ENCODE results near the gene AGAP3.

AGAP3 gene

DNA sequence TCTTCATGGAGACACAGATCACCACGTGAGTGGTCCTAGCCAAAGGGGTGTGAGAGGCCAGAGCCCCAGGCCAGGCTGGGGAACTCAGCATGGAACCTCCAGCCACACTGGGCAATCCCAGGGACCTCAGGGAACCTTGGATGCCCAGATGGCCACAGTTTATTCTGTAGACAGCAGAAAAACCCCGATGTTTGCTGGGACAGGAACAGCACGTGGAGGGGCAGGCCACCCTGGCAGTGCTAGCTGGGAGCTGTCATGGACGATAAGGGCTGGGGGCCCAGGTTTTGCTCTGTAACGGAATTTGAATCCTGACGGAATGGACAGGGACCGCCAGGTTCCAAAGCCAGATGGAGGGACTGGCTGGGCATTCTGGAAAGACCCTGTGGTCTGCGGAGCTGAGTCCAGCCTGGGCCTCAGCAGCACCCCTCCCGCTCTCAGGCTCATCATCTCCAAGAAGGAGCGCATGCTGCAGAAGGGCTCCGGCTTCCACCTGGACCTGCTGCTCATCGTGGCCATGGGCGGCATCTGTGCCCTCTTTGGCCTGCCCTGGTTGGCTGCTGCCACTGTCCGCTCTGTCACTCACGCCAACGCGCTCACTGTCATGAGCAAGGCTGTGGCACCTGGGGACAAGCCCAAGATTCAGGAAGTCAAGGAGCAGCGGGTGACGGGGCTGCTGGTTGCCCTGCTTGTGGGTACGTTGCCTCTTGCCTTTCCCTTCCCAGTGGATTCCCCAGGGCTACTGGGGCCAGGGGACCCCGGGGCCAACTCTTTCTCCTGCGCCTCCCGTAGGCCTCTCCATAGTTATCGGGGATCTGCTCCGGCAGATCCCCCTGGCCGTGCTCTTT, 11.2 kb upstream of the AGAP3 start:
- DNase-seq = no peak

DNA sequence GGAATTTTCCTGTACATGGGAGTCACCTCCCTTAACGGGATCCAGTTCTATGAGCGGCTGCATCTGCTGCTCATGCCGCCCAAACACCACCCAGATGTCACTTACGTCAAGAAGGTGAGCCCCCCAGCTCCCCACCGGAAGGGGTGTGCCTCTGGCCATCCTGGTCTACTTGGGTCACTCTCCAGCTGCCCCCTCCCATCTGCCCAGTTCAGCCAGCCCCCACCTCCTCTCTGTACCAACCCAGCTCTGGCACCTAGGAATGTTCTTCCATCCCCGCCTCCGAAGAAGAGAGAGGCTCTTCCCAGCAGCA, 10.7 kb upstream of the AGAP3 start:
- no peak for DNase-seq

DNA sequence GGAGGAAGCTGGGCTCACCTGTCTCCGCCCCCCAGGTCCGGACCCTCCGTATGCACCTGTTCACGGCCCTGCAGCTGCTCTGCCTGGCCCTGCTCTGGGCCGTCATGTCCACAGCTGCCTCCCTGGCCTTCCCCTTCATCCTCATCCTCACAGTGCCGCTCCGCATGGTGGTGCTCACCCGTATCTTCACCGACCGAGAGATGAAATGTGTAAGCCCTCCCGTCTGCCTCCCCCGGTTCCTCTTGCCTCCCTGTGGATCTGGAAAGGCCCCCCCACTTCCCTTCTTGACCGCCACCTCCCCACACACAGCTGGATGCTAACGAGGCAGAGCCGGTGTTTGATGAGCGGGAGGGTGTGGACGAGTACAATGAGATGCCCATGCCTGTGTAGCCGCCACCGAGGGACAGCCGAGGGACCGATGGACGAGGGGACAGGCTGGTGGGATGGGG, 10.3 kb upstream of the AGAP3 start:
- no peak for DNase-seq

DNA sequence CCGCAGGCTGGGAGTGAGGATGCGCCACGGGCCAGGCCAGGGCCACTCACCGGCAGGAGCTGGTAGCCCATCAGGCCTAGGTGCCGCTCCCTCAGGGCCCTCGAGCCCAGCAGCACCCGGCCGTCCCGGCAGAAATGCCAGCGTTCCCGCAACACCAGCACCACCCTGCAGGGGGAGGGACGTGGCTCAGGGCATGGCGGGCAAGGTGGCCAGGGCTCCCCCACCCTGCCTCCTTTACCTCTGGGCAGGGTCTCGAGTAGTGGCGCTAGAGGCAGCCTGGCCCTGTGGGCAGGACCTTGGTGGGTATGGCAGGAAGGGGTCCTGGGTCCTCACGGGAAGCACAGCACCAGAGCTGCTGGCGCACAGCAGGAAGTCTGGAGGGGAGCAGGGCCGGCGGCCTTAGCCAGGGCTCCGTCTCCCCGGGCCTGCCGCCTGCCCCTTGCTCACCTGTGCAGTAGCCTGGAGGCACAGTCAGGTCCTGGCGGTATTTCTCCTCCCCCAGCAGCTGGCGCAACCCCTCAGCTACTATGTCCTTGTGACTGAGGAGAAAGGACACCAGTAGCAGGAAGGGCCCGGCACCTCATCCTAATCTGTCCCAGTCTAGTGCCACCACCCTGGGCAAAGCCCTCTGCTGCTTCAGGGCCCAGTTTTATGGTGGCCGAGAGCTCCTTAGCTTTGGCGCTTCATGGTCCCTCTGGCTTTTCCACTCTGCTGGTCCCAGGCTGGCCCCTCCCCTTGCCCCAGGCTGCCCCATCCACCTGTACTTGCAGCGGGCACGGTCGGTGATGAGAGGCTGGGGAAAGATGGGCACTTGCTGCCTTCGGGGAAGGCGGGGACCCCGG, 9.2 kb upstream of the AGAP3 start:
- DNase-seq = peak; percentile 37

GRCh38 chr7:151077705-151078232, 8.5 kb upstream of the AGAP3 start:
- no peak for DNase-seq

GRCh38 chr7:151078233-151079040, 7.8 kb upstream of the AGAP3 start:
- DNase-seq = no peak

DNA sequence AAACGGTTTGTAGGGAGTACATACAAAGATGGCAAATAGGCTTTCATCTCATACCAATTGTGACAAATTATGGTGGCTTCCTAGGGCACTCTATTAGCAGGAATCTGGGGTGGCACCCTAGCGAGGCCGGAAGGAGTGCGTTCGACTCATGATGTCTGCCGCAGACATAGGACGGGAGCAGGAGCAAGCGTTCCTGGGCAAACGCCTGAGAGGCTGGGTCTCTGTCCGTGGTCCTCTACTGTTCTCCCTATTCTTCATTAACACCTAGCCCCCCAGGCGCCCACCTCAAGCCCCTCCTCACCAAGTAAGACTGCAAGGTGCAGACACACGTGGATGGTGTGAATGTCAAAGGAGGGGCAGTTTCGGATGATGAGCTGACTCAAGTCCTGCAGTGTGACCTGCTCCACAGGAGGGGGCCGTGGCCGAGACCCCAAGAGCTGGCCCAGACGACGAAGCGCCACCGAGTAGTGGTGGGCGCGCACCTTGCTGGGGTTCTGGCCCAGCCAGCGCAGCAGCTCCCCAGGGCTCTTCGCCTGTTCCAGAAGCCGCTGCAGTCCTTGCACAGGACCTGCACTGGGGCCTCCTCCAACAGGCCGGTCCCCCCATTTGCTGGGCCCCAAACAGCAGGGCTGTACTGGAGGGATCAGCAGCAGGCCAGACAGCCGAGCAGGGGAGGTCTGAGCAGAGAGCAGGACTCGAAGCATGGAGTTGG, 6.9 kb upstream of the AGAP3 start:
- no peak for DNase-seq

DNA sequence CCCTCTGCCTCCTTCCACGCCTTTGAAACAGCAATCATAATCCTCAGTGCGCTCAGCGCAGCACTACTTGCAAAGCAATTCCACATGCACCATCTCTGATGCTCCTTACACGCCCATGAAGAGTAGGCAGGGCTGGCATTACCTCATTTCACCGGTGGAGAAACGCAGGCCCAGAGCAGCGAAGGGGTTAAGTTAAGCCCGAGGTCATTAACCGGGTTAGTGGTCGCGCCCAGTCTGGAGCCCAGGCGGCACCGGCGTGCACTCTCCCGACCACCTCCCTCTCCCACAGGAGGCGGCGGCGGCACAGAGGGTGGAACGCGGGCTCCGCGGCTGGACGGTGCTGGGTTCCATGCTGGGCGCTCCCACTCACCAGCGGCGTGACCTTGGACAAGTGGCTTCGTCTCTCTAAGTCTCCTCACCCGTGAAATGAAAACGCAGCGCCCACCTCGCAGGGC, 6.2 kb upstream of the AGAP3 start:
- DNase-seq = peak; percentile 62

- peak; percentile 96 for DNase-seq
Observed at GRCh38 chr7:151080522-151081169, 5.6 kb upstream of the AGAP3 start, which contains the start of gene FASTK. Gene FASTK (minus strand): TSS chr7:151080809. CDS start chr7:151080766, 43 bp downstream.

DNA sequence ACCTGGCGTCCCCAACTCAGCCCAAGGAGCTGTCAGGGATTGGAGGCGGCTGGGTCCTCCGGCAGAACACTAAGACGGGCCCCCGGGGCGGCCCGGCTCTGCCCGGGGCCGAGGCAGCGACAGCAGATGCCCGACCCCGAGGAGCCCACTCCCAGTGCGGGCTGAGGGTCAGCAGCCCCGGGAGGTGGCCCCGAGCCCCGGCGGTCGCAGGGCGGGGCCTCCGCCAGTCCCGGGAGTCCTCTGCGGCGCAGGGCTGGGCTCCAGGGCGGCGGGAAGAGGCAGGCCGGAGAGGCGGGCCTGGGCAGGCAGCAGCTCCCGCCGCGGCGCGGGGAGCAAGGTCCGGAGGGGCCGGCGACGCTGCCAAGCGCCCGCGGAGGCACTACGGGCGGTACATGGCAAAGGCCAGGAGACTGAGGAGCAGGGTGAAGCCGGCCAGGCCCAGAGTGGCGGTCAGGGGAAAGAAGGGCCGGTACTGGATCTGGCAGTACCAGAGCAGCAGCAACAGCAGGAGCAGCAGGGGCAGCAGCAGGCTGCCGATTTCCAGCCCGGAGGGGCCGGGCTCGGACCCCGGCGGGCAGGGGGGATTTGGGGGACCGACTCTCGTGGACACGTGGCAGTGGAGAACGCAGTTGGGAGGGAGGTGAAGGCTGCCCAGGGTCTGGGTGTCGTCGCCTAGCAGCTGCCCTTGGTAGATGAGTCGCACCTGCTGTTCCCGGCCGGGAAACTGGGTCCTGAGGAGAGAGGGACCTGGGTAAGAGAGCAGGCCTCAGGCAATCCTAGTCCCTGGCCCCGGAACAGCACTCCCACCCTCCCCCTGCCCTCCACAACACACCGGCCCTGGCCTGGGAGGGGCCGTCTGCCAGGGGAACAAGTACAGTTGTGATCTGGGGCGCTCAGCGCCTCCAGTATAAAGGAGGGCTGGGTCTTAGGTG, 4.8 kb upstream of the AGAP3 start:
- DNase-seq = no peak

DNA sequence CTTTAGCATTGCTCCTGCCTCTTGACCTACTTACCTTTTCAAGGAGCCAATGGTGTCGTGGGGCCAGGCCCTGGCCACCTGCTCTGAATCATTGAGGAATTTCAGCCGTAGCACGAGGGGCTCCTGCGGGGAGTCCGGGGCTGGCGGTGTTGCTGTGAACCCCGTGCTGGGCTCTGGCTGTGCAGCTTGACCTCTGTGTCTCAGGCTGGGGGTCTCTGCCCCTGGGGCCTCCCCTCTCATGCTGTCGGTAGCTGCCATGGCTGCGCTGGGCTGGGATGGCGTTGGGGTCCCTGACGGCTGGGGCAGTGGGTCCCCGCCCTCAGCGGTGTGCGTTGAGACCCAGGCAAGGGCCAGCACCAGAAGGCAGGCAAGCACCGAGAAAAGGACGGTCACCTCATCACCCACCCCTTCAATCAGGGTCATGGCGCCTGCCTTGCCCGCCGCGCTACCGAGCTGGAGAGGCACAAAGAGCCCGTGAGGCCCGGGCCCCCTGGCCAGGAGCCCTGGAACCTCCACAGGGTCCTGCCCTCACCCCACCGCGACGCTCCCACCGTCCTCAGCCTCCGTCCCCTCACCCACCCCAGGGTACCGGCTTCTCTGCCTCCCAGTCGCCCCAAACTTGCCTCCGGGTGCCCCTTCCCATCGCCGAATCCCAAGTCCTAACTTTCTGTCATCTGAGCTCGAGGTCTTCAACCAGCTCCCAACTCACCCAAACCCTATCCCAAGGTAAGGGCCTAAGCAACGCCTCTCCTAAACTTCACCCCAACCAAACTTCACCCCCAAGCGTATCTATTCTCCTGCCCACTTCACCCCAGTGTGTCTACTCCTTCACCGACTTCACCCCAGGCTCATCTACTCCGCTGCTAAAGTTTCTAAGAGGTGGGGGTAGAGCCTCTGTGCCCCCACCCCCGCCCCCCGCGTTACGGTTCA, 3.9 kb upstream of the AGAP3 start:
- no peak for DNase-seq

DNA sequence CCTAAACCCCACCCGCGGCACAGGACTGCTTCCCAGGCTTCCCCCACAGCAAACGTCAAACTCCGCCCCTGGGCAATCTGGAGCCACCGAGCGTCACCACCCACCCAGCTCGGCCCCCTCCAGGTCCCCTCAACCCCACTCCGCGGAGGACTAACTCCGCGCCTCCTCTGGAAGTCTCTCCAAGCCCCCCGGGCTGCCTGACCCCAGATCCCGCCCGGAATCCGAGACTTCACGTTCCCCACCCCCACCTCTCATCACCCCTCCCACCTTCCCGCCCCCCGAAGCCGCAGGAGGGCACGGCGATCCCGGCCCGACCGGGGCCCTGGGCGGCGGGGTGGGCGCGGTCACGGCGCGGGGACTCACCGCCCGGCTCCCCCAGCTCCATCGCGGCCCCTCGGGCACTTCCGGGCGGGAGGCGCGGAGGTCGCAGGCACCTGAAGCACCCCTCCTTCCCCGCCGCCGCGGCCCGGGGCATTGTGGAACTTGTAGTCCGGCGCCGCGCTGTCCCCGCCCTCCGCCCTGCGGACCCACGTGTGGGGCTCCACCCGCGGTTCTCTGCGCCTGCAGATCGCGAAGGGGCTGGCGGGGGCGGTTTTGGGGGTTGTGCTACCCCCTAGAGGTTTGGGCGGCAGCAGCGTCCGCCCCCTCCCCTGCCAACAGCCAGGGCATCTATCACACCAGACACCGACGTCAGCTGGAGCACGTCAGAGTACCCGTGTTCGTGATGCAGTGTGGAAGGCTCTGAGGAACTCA, 3.0 kb upstream of the AGAP3 start, which contains the start of gene TMUB1:
TMUB1 (minus strand) TSS at position 423 of the 753 bp plus-strand sequence. CDS start 930 bp downstream, outside the sequence.
- peak; percentile 82 for DNase-seq

DNA sequence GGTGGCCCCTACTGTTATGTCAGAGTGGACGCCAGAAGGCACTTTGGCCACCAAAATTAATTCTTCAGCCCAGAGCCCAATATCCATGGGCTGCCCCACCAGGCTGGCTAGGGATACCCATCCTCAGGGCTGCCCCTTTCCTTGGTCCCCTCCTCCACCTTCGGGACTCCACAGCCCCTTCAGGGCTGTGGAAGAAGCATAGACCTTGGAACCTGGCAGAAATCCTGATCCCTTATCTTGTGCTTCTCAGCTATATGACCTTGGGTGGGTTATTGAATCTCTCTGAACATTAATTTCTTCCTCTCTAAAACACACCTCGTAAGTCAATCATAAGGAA, 2.5 kb upstream of the AGAP3 start:
- DNase-seq = no peak

DNA sequence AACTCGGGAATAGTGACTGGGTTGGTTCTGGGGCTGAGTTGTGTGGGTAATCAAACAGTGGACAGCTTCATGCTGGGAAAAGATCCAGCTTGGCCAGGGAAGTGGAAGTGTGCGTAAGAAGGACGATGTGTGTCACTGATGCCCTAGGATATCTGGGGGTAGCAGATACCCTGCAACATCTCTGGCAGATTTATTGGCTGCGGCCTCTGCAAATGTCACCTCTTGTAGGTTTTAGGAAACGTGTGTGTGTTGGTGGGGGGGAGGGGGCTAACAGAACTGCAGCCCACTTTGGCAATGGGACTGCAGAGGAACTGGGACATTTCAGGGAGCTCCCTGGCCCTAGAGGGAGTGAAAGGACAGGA, 965 bp upstream of the AGAP3 start:
- DNase-seq = no peak

DNA sequence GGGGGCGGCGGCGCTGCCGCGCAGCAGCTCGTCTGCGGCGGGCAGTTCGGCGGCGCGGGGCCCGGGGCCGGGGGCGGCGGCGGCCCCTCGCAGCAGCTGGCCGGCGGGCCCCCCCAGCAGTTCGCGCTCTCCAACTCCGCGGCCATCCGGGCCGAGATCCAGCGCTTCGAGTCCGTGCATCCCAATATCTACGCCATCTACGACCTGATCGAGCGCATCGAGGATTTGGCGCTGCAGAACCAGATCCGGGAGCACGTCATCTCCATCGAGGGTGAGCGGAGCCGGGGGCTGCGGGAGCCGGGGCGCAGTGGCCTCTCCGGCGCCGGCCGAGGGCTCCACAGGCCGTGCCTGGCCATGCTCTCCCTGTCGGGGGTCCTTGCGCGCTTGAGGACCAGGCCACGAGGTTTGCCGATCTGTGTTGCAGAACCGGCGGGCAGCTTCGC, 548 bp downstream of the AGAP3 start:
- DNase-seq = peak; percentile 45

DNA sequence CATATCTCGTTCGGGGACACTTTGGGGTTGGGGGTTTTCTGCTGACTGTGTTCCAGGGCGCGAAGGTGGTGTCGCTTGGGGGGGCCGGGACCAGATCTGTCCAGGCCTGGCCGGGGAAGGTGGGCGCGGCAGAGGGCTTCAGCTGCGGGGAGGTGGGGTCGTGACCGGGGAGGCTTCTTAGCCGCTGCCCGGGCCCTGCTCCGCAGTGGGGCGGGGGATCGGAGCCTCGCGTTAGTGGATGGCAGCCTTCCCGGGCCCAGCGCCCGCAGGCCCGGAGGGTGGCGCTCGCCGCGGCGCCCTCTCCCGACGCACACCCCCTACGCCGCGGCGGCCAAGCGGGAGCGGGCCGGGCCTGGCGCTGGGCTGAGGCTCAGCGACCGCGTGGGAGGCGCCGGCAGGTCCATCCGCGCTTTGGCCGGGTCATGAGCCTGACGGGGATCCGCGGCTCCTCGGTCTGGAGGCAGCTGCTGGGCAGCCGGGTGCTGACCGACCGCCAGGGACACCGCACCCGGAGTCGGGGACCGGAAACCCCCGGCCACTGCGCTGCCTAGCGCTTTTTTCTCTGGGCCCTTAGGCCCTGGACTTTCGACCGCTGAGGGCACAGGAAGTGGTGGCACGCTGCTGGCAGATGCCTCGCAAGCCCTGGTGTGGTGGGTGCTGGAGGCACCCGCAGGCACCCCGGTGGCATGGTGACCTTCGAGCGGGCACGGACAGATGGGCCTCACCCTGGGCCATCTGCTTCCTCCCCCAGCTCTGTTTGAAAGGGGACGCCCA, 1.2 kb downstream of the AGAP3 start:
- DNase-seq = peak; percentile 64

DNA sequence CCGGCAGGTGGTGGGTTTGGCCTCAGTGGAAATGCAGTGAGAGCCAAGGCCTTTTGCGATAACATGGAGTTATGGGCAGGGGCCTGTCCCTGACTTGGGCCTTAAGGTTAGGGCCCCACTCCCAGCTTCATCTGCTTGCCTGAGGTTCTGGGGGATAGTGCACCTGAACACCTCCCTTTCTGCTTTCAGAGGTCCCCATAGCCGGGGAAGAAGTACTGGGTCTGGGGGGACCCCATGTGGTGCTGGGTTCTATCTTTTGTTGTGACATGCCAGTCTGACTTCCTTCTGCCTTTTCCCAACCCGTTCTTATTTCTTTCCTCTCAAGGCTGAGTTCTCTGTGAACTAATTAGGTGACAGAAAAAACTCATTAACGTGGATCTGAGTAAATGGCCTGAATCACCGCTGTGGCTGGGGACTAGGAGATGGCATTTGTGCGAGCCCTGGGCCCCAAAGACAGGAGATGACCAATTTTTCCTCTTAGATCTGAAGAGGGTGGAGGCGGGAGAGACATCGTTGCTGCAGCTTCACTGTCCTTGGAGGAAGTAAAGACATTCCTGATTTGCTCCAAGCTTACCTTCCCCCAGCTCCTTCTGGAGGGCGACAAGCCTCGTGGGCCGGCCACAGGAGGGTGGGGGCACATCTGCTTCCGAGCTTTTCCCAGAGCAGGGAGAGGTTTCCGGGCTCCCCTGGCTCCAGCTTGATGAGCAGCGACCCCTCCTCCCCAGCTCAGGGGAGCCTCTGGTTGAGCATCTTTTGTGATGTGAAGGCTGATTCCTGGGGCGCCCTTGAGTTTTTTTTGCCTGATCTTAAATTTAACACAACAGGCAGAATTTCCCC, 2.0 kb downstream of the AGAP3 start:
- no peak for DNase-seq

Measured in hematopoietic multipotent progenitor cell treated with erythropoietin and hydrocortisone succinate and interleukin-3 and kit ligand, for 6 days (in vitro differentiated cells).